IMR-90 (cell line): Measurements from ENCODE around the gene SCN1B. TPM values are rescaled to one million over a fixed set of nuclear protein-coding genes. Genes with fewer than 3 reads are reported as not detected.

Experiments used
- ATAC-seq: fragments of 200-7000 bp; cut with Tn5 transposase; 2 replicates; pipeline ENCODE4 v1.9.1; 2020; ENCODE audit warnings: low read depth, mild to moderate bottlenecking, moderate library complexity
- BruUV-seq: library from RNA; stranded (reverse); fragments of 400-500 nt; replicated peaks from 2 replicates; lab custom pipeline; 2021; lab: Mats Ljungman, UMichigan
- CTCF ChIA-PET: fragments of 300-600 bp; formaldehyde crosslinking; extraction: SDS; loops from one replicate; lab custom pipeline; 2021; ENCODE audit warnings: antibody characterized with exemption; lab: Yijun Ruan, JAX
- POLR2A ChIA-PET: fragments of 300-600 bp; sonication (Branson Sonifier 250); formaldehyde crosslinking; loops from one replicate; lab custom pipeline; 2022; ENCODE audit warnings: antibody characterized with exemption; ENCODE audit not compliant: unreplicated experiment; lab: Charles Lee
- DNase-seq: peaks from one replicate; pipeline ENCODE4 v3.0.0; 2013
- H2AFZ ChIP-seq: replicated peaks from 2 replicates; pipeline ENCODE3; 2013; ENCODE audit warnings: low read length, mild to moderate bottlenecking; ENCODE audit not compliant: poor library complexity
- H2AK5ac ChIP-seq: 2 replicates; pipeline ENCODE4 v1.6.1; 2013; ENCODE audit warnings: low read depth, low read length, inconsistent platforms
- H2AK9ac ChIP-seq: replicated peaks from 2 replicates; pipeline ENCODE3; 2013; ENCODE audit warnings: mild to moderate bottlenecking, low read depth, low read length, moderate library complexity; ENCODE audit not compliant: poor library complexity
- H2BK120ac ChIP-seq: 2 replicates; pipeline ENCODE4 v1.6.1; 2013; ENCODE audit warnings: low read depth, low read length, inconsistent platforms
- H2BK15ac ChIP-seq: 3 replicates; pipeline ENCODE4 v1.6.1; 2013; ENCODE audit warnings: low read depth, low read length, inconsistent platforms
- H2BK20ac ChIP-seq: 2 replicates; pipeline ENCODE4 v1.6.1; 2013; ENCODE audit warnings: low read depth, mild to moderate bottlenecking, inconsistent platforms, low read length, moderate library complexity
- H2BK5ac ChIP-seq: 2 replicates; pipeline ENCODE4 v1.6.1; 2013; ENCODE audit warnings: mild to moderate bottlenecking, low read depth, low read length, inconsistent platforms; ENCODE audit not compliant: poor library complexity, severe bottlenecking
- H3K14ac ChIP-seq: replicated peaks from 2 replicates; pipeline ENCODE4 v1.6.1; 2013; ENCODE audit warnings: low read depth, low read length, inconsistent platforms
- H3K18ac ChIP-seq: 2 replicates; pipeline ENCODE4 v1.6.1; 2013; ENCODE audit warnings: low read depth, low read length, control low read depth
- H3K23ac ChIP-seq: 2 replicates; pipeline ENCODE4 v1.6.1; 2013; ENCODE audit warnings: low read depth, low read length, inconsistent platforms
- H3K27ac ChIP-seq: 2 replicates; pipeline ENCODE4 v1.5.1; 2013; ENCODE audit warnings: mild to moderate bottlenecking, control low read depth, low read length; ENCODE audit not compliant: insufficient read depth
- H3K27me3 ChIP-seq: 2 replicates; pipeline ENCODE4 v1.6.1; 2013; ENCODE audit warnings: low read length; ENCODE audit not compliant: control insufficient read depth, insufficient read depth
- H3K36me3 ChIP-seq: 2 replicates; pipeline ENCODE4 v1.6.1; 2013; ENCODE audit warnings: low read length, mixed read lengths; ENCODE audit not compliant: control insufficient read depth, insufficient read depth
- H3K4ac ChIP-seq: 2 replicates; pipeline ENCODE4 v1.6.1; 2013; ENCODE audit warnings: low read depth, low read length, inconsistent platforms
- H3K4me1 ChIP-seq: 2 replicates; pipeline ENCODE4 v1.6.1; 2013; ENCODE audit warnings: low read length, mixed read lengths; ENCODE audit not compliant: control insufficient read depth, insufficient read depth
- H3K4me2 ChIP-seq: 2 replicates; pipeline ENCODE4 v1.6.1; 2013; ENCODE audit warnings: low read depth, mild to moderate bottlenecking, control low read depth, low read length, moderate library complexity
- H3K4me3 ChIP-seq: 2 replicates; pipeline ENCODE4 v1.5.1; 2013; ENCODE audit warnings: low read depth, mild to moderate bottlenecking, control low read depth, low read length, moderate library complexity; ENCODE audit not compliant: insufficient read depth
- H3K56ac ChIP-seq: 2 replicates; pipeline ENCODE4 v1.6.1; 2013; ENCODE audit warnings: low read length, inconsistent platforms; ENCODE audit not compliant: insufficient read depth; ENCODE audit errors: extremely low read depth
- H3K79me1 ChIP-seq, 2 experiments: 2 replicates each; pipeline ENCODE4 v1.6.1; 2013; ENCODE audit warnings: low read length in 2 of 2, inconsistent platforms in 1 of 2, low read depth in 1 of 2
- H3K9ac ChIP-seq: 2 replicates; pipeline ENCODE4 v1.6.1; 2013; ENCODE audit warnings: low read depth, low read length, control low read depth
- H3K9me1 ChIP-seq: 2 replicates; pipeline ENCODE4 v1.6.1; 2013; ENCODE audit warnings: low read length, inconsistent platforms; ENCODE audit not compliant: insufficient read depth
- H3K9me3 ChIP-seq: 2 replicates; pipeline ENCODE4 v1.6.1; 2013; ENCODE audit warnings: low read length; ENCODE audit not compliant: control insufficient read depth, insufficient read depth
- H4K20me1 ChIP-seq: 2 replicates; pipeline ENCODE4 v1.6.1; 2013; ENCODE audit warnings: low read length, inconsistent platforms; ENCODE audit not compliant: insufficient read depth
- H4K5ac ChIP-seq: 2 replicates; pipeline ENCODE4 v1.6.1; 2013; ENCODE audit warnings: mild to moderate bottlenecking, low read depth, low read length, control low read depth
- H4K8ac ChIP-seq, 2 experiments: 2 replicates each; pipeline ENCODE4 v1.6.1; 2013; ENCODE audit warnings: low read depth in 2 of 2, low read length in 2 of 2, control low read depth in 1 of 2, inconsistent platforms in 1 of 2
- H4K91ac ChIP-seq: 2 replicates; pipeline ENCODE4 v1.6.1; 2013; ENCODE audit warnings: low read depth, low read length, inconsistent platforms; ENCODE audit not compliant: insufficient read depth
- BHLHE40 ChIP-seq: fragments of 150-350 bp; IDR thresholded peaks from 2 replicates; pipeline ENCODE4 v1.6.1; 2016; ENCODE audit warnings: mild to moderate bottlenecking, low read depth, low read length
- CEBPB ChIP-seq: IDR thresholded peaks from 2 replicates; pipeline ENCODE4 v1.6.1; 2012; ENCODE audit warnings: low read depth, low read length, improper control_type of control experiment
- CHD1 ChIP-seq: IDR thresholded peaks from 2 replicates; pipeline ENCODE4 v1.6.1; 2012; ENCODE audit warnings: low read depth, low read length, improper control_type of control experiment
- CTCF ChIP-seq: conservative IDR thresholded peaks from 2 replicates; pipeline ENCODE4 v1.5.1; 2012; ENCODE audit warnings: mild to moderate bottlenecking, low read depth, low read length, improper control_type of control experiment
- ELK1 ChIP-seq: fragments of 150-350 bp; IDR thresholded peaks from 2 replicates; pipeline ENCODE4 v1.6.1; 2016; ENCODE audit warnings: low read depth, mild to moderate bottlenecking, low read length, moderate library complexity, borderline replicate concordance
- FOS ChIP-seq: fragments of 150-350 bp; IDR thresholded peaks from 2 replicates; pipeline ENCODE4 v1.6.1; 2016; ENCODE audit warnings: low read depth, low read length
- MAFK ChIP-seq: IDR thresholded peaks from 2 replicates; pipeline ENCODE4 v1.6.1; 2012; ENCODE audit warnings: low read depth, low read length, improper control_type of control experiment
- MAZ ChIP-seq: IDR thresholded peaks from 2 replicates; pipeline ENCODE4 v1.6.1; 2012; ENCODE audit warnings: low read depth, mild to moderate bottlenecking, low read length, improper control_type of control experiment, moderate library complexity, borderline replicate concordance
- MXI1 ChIP-seq: IDR thresholded peaks from 2 replicates; pipeline ENCODE4 v1.6.1; 2012; ENCODE audit warnings: low read depth, mild to moderate bottlenecking, low read length, moderate library complexity, borderline replicate concordance
- NFE2L2 ChIP-seq: fragments of 150-350 bp; IDR thresholded peaks from 2 replicates; pipeline ENCODE4 v1.6.1; 2016; ENCODE audit warnings: low read depth, mild to moderate bottlenecking, low read length
- POLR2A ChIP-seq: IDR thresholded peaks from 2 replicates; pipeline ENCODE4 v1.6.1; 2012; ENCODE audit warnings: mild to moderate bottlenecking, low read depth, low read length
- RAD21 ChIP-seq: IDR thresholded peaks from 2 replicates; pipeline ENCODE4 v1.6.1; 2012; ENCODE audit warnings: low read length, improper control_type of control experiment
- RCOR1 ChIP-seq: IDR thresholded peaks from 2 replicates; pipeline ENCODE4 v1.6.1; 2012; ENCODE audit warnings: mild to moderate bottlenecking, low read length, improper control_type of control experiment; ENCODE audit not compliant: insufficient replicate concordance
- RFX5 ChIP-seq: IDR thresholded peaks from 2 replicates; pipeline ENCODE4 v1.8.0; 2012; ENCODE audit warnings: low read depth, mild to moderate bottlenecking, low read length, moderate library complexity
- SMC3 ChIP-seq: fragments of 150-350 bp; IDR thresholded peaks from 2 replicates; pipeline ENCODE4 v1.6.1; 2016; ENCODE audit warnings: low read depth, mild to moderate bottlenecking, antibody characterized with exemption, low read length, moderate library complexity
- USF2 ChIP-seq: fragments of 150-350 bp; IDR thresholded peaks from 2 replicates; pipeline ENCODE4 v1.6.1; 2017; ENCODE audit warnings: mild to moderate bottlenecking, antibody characterized with exemption, low read length, low read depth
- WGBS, 2 experiments: methylation state at CpG; one replicate each; pipeline versions ENCODE4 v1.1.5 to v1.1.7; 2013; ENCODE audit warnings: missing lambda C conversion rate in 2 of 2; ENCODE audit not compliant: insufficient read length in 1 of 2; ENCODE audit errors: extremely low coverage in 2 of 2; 5-methylcytosine and 5-hydroxymethylcytosine counted together
- dilution Hi-C: fragments of 300-500 bp; cut with HindIII; formaldehyde crosslinking; loops from one replicate; pipeline ENCODE4 v1.14.3; 2018; ENCODE audit warnings: low sequenced_read_pairs; ENCODE audit not compliant: unreplicated experiment
- in situ Hi-C: fragments of 300-500 bp; cut with MboI; formaldehyde crosslinking; loops from 3 replicates; pipeline ENCODE4 v1.14.3; 2019; ENCODE audit warnings: low sequenced_read_pairs, inconsistent platforms, mixed read lengths
- intact Hi-C: fragments of 100-400 bp; cut with micrococcal nuclease; formaldehyde crosslinking; loops from 2 replicates; pipeline ENCODE4 v1.10.0; 2022
- polyA plus RNA-seq, 3 experiments: library from polyadenylated mRNA; depleted of rRNA; stranded (reverse); fragments of >200 nt; gene quantifications; 2 replicates each; pipeline ENCODE4 v1.2.3, GENCODE V29; 2012; ENCODE audit warnings: low replicate concordance in 1 of 3
- total RNA-seq: library from RNA; depleted of rRNA; stranded (reverse); fragments of >200 nt; gene quantifications from 2 replicates; pipeline ENCODE4 v1.2.3, GENCODE V29; 2012

Gene SCN1B
- total and polyA plus RNA-seq, 2 of the 4 experiments (the other 2 are of a cell fraction): 2.0 to 9.6 TPM

GRCh38 chr19:35055715-35056179 lies 25.5 kb downstream of the SCN1B start:
- Histone ChIP-seq H3K18ac (no peak overlapping the region), H3K4me3 (no peak overlapping the region), H3K9ac (no peak overlapping the region), H2BK5ac (no peak overlapping the region), H2BK20ac (no peak overlapping the region), H3K27me3 (peaks cover 25% of the 10 kb centered on the region), H3K56ac (no peak overlapping the region), H3K4ac (no peak overlapping the region), H2AK9ac (no peak overlapping the region), H3K4me2 (no peak overlapping the region), H4K5ac (no peak overlapping the region), H2BK120ac (no peak overlapping the region), H3K23ac (no peak overlapping the region), H2AK5ac (no peak overlapping the region), H3K14ac (no peak overlapping the region), H3K79me1 (no peaks in the 10 kb centered on the region), H3K9me3 (no peaks in the 10 kb centered on the region), H3K27ac (no peak overlapping the region), H2BK15ac (no peak overlapping the region), H3K36me3 (no peaks in the 10 kb centered on the region), H4K8ac (no peak overlapping the region), H3K4me1 (no peaks in the 10 kb centered on the region), H4K91ac (no peak overlapping the region), H4K20me1 (no peaks in the 10 kb centered on the region), H3K9me1 (no peaks in the 10 kb centered on the region), H2AFZ (no peak overlapping the region)
- TF ChIP-seq SMC3: no peak
- TF ChIP-seq ELK1: no peak
- no peak for TF ChIP-seq NFE2L2
- TF ChIP-seq MAFK: no peak
- no peak for TF ChIP-seq POLR2A
- TF ChIP-seq CHD1: no peak
- TF ChIP-seq USF2: no peak
- TF ChIP-seq MXI1: no peak
- no peak for TF ChIP-seq FOS
- no peak for TF ChIP-seq RFX5
- no peak for TF ChIP-seq RAD21
- no peak for TF ChIP-seq BHLHE40
- TF ChIP-seq MAZ: no peak
- no peak for TF ChIP-seq RCOR1
- no peak for TF ChIP-seq CEBPB
- TF ChIP-seq CTCF: no peak
- WGBS, 2 experiments: 0% methylated on average over 1 of the region's 3 CpGs; no CpG with 5 or more reads in 1 of the 2 experiments
- POLR2A ChIA-PET: no interaction called here
- no TSS peak for BruUV-seq
- CTCF ChIA-PET: interaction anchor here (1.6 kb wide), 1 partner anchor 11 kb away, joined by 3 read pairs; no protein-coding TSS in a partner anchor
- intact Hi-C loops: no loop called here
- dilution Hi-C loops: no loop called here
- in situ Hi-C loops: no loop called here
- DNase-seq (no peak), ATAC-seq (no peak)
